Stimulated activated naive CD8-positive, alpha-beta T cell treated with anti-CD3 and anti-CD28 coated beads, Interleukin-15, amount 100 ng/mL, for 72 hours (primary cell): Measurements from ENCODE around the gene CYB561.

Source experiments
- ATAC-seq: fragments of 150-1000 bp; cut with Tn5 transposase; 2 replicates; pipeline ENCODE4 v1.10.0; 2021; ENCODE audit warnings: mild to moderate bottlenecking, moderate library complexity
- DNase-seq, 2 donors: peaks; one replicate each; pipeline ENCODE4 v3.0.0; 2021 to 2022
- H3K27ac Mint-ChIP-seq, 2 donors: one replicate each; pipeline ENCODE4 v1.8.0; 2022; ENCODE audit warnings: mild to moderate bottlenecking in 2 of 2, mixed read lengths in 2 of 2, moderate library complexity in 2 of 2
- H3K27me3 Mint-ChIP-seq: one replicate; pipeline ENCODE4 v1.8.0; 2022; ENCODE audit warnings: mixed read lengths
- H3K4me1 Mint-ChIP-seq: one replicate; pipeline ENCODE4 v1.8.0; 2022; ENCODE audit warnings: mild to moderate bottlenecking, mixed read lengths
- H3K4me3 Mint-ChIP-seq, 2 donors: one replicate each; pipeline ENCODE4 v1.8.0; 2022; ENCODE audit warnings: mild to moderate bottlenecking in 2 of 2, mixed read lengths in 2 of 2, moderate library complexity in 1 of 2
- H3K9me3 Mint-ChIP-seq, 2 donors: one replicate each; pipeline ENCODE4 v1.8.0; 2022; ENCODE audit warnings: mixed read lengths in 2 of 2

The CYB561 gene

GRCh38 chr17:63395075-63395805 lies 50.9 kb downstream of the CYB561 start:
- H3K27me3 Mint-ChIP-seq: no peaks in the 10 kb centered on the region
- no peak overlapping the region for H3K4me3 Mint-ChIP-seq
- H3K4me1 Mint-ChIP-seq: no peaks in the 10 kb centered on the region
- H3K27ac Mint-ChIP-seq: no peak overlapping the region
- no peaks in the 10 kb centered on the region for H3K9me3 Mint-ChIP-seq
- ATAC-seq (no peak), DNase-seq (no peak)

- ATAC-seq: no peak
- H3K4me3 Mint-ChIP-seq: no peak overlapping the region
- no peaks in the 10 kb centered on the region for H3K4me1 Mint-ChIP-seq
- H3K27ac Mint-ChIP-seq: no peak overlapping the region
- no peak for DNase-seq
- no peaks in the 10 kb centered on the region for H3K9me3 Mint-ChIP-seq
- no peaks in the 10 kb centered on the region for H3K27me3 Mint-ChIP-seq
These were observed 56.0 kb downstream of the CYB561 start for GRCh38 chr17:63390090-63390489.

- no peak for ATAC-seq
- no peaks in the 10 kb centered on the region for H3K27me3 Mint-ChIP-seq
- H3K4me3 Mint-ChIP-seq: no peak overlapping the region
- H3K4me1 Mint-ChIP-seq: no peaks in the 10 kb centered on the region
- no peaks in the 10 kb centered on the region for H3K9me3 Mint-ChIP-seq
- H3K27ac Mint-ChIP-seq: no peak overlapping the region
- DNase-seq: no peak
These were observed 58.3 kb downstream of the CYB561 start for GRCh38 chr17:63387656-63388340.

GRCh38 chr17:63382826-63383225 lies 63.3 kb downstream of the CYB561 start:
- ATAC-seq (no peak), DNase-seq (no peak)
- Mint-ChIP-seq H3K9me3 (peaks cover 2 to 3% of the 10 kb centered on the region in 2 donors), H3K27me3 (no peaks in the 10 kb centered on the region), H3K4me3 (no peak overlapping the region), H3K4me1 (peaks cover 8% of the 10 kb centered on the region), H3K27ac (no peak overlapping the region)
